HepG2 (cell line): ENCODE results near the gene RSRC2. TPM values are rescaled to one million over a fixed set of nuclear protein-coding genes. Genes with fewer than 3 reads are reported as not detected.

Experiments
- ATF1 ChIP-seq: IDR thresholded peaks from 2 replicates; pipeline ENCODE4 v1.6.1; 2016; ENCODE audit warnings: mild to moderate bottlenecking, control low read depth
- E2F2 ChIP-seq: sonication (generic); formaldehyde crosslinking; IDR thresholded peaks from 2 replicates; pipeline ENCODE4 v1.4.0; 2020; ENCODE audit warnings: missing genetic modification reagents, borderline replicate concordance
- ELF3 ChIP-seq: IDR thresholded peaks from 2 replicates; pipeline ENCODE4 v1.6.1; 2016; ENCODE audit warnings: missing genetic modification reagents, missing compliant biosample characterization
- FOXA3 ChIP-seq: IDR thresholded peaks from 2 replicates; pipeline ENCODE4 v1.6.1; 2016; ENCODE audit warnings: missing genetic modification reagents, missing compliant biosample characterization
- HMG20A ChIP-seq: IDR thresholded peaks from 2 replicates; pipeline ENCODE4 v1.6.1; 2016; ENCODE audit warnings: borderline replicate concordance
- KMT2B ChIP-seq: IDR thresholded peaks from 2 replicates; pipeline ENCODE4 v1.6.1; 2016; ENCODE audit warnings: missing genetic modification reagents, missing compliant biosample characterization
- MEF2D ChIP-seq: sonication (generic); formaldehyde crosslinking; IDR thresholded peaks from 2 replicates; pipeline ENCODE4 v1.5.1; 2020; ENCODE audit warnings: mild to moderate bottlenecking, missing genetic modification reagents
- NR3C1 ChIP-seq: sonication (generic); formaldehyde crosslinking; IDR thresholded peaks from 2 replicates; pipeline ENCODE4 v1.4.0; 2020; ENCODE audit warnings: missing genetic modification reagents
- SCMH1 ChIP-seq: sonication (generic); formaldehyde crosslinking; IDR thresholded peaks from 2 replicates; pipeline ENCODE4 v1.9.0; 2021; ENCODE audit warnings: missing genetic modification reagents, mild to moderate bottlenecking, borderline replicate concordance
- TEAD3 ChIP-seq: optimal IDR thresholded peaks from 2 replicates; pipeline ENCODE3; 2016; ENCODE audit warnings: borderline replicate concordance
- THAP9 ChIP-seq: sonication (generic); formaldehyde crosslinking; IDR thresholded peaks from 2 replicates; pipeline ENCODE4; 2020; ENCODE audit warnings: missing genetic modification reagents, mild to moderate bottlenecking, borderline replicate concordance
- ZBTB2 ChIP-seq: sonication (generic); formaldehyde crosslinking; IDR thresholded peaks from 2 replicates; pipeline ENCODE4 v1.8.0; 2022; ENCODE audit warnings: low read depth, missing genetic modification reagents
- ZFY ChIP-seq: sonication (generic); formaldehyde crosslinking; IDR thresholded peaks from 2 replicates; pipeline ENCODE4 v1.4.0; 2020; ENCODE audit warnings: missing genetic modification reagents
- ZFYVE20 ChIP-seq: sonication (generic); formaldehyde crosslinking; IDR thresholded peaks from 2 replicates; pipeline ENCODE4 v1.8.0; 2023; ENCODE audit warnings: low read depth, mild to moderate bottlenecking, moderate library complexity, missing genetic modification reagents, borderline replicate concordance
- ZNF121 ChIP-seq: sonication (generic); formaldehyde crosslinking; IDR thresholded peaks from 2 replicates; pipeline ENCODE4 v1.5.0; 2020; ENCODE audit warnings: mild to moderate bottlenecking, missing genetic modification reagents
- ZNF281 ChIP-seq: sonication (generic); formaldehyde crosslinking; IDR thresholded peaks from 2 replicates; pipeline ENCODE4 v1.4.0; 2020; ENCODE audit warnings: missing genetic modification reagents, borderline replicate concordance
- ZNF362 ChIP-seq: sonication (generic); formaldehyde crosslinking; IDR thresholded peaks from 2 replicates; pipeline ENCODE4 v1.4.0; 2020; ENCODE audit warnings: missing genetic modification reagents, mild to moderate bottlenecking, borderline replicate concordance
- ZNF432 ChIP-seq: sonication (generic); formaldehyde crosslinking; IDR thresholded peaks from 2 replicates; pipeline ENCODE4 v1.5.0; 2020; ENCODE audit warnings: missing genetic modification reagents, mild to moderate bottlenecking, borderline replicate concordance
- ZNF720 ChIP-seq: sonication (generic); formaldehyde crosslinking; IDR thresholded peaks from 2 replicates; pipeline ENCODE4 v1.4.0; 2020; ENCODE audit warnings: missing genetic modification reagents
- polyA plus RNA-seq, 8 experiments: library from polyadenylated mRNA; depleted of rRNA in 3 of 8; stranded (reverse) in 7 of 8; unstranded in 1 of 8; fragments of >200 nt; fragmentation: Illumina TruSeq in 4 of 8; extraction: Trizol in 4 of 8; gene quantifications; 2 replicates each; pipeline versions ENCODE4 v1.2.1 to v1.2.3, GENCODE V29; 2011 to 2016; ENCODE audit warnings: low read depth in 4 of 8, missing spikeins in 1 of 8, mixed read lengths in 1 of 8; ENCODE audit not compliant: insufficient read depth in 1 of 8
- total RNA-seq, 5 experiments: library from RNA; depleted of rRNA; stranded (reverse); fragments of >200 nt; fragmentation: Illumina TruSeq; extraction: Trizol; gene quantifications; 2 replicates each; pipeline ENCODE4 v1.2.3, GENCODE V29; 2016; ENCODE audit warnings: low read depth in 1 of 5

Gene RSRC2
- total and polyA plus RNA-seq, 2 of the 13 experiments (the other 11 are each of a cell fraction or from before 2014, with no cell fraction given) = 31.4 to 77.8 TPM

GRCh38 chr12:122500685-122501488 is 25.8 kb downstream of the RSRC2 start, which contains the start of gene ZCCHC8 (continued):
- TF ChIP-seq ZNF281 (CRISPR knock-in tag) (no peak), KMT2B (CRISPR knock-in tag) (peak; percentile 70; the same call in 1 of the 2 replicates), ELF3 (CRISPR knock-in tag) (no peak; the same call in 1 of the 2 replicates), NR3C1 (CRISPR knock-in tag) (no peak), FOXA3 (CRISPR knock-in tag) (peak; percentile 40; the same call in 1 of the 2 replicates), ZNF432 (no peak), ZNF720 (CRISPR knock-in tag) (no peak), ZFYVE20 (CRISPR knock-in tag) (no peak), MEF2D (peak; percentile 46; the same call in 1 of the 2 replicates), TEAD3 (peak; percentile 92), ZFY (CRISPR knock-in tag) (peak; percentile 99), ZNF121 (CRISPR knock-in tag) (no peak), THAP9 (CRISPR knock-in tag) (peak; percentile 54; the same call in 1 of the 2 replicates), HMG20A (CRISPR knock-in tag) (0 out of 2 replicates have a peak, but pooled peaks have one; percentile 1), ZBTB2 (CRISPR knock-in tag) (no peak), E2F2 (no peak), ZNF362 (CRISPR knock-in tag) (peak; percentile 26; the same call in 1 of the 2 replicates), SCMH1 (CRISPR knock-in tag) (no peak), ATF1 (CRISPR knock-in tag) (peak; percentile 75)
